ENCODE measurements around the gene RSPO4. TPM values are rescaled to one million over a fixed set of nuclear protein-coding genes. Genes with fewer than 3 reads are reported as not detected.

RSPO4 gene
- total RNA-seq, 4 donors from 2014 or later, result not detected

- Histone ChIP-seq H3K9me3 (no peaks in the 10 kb centered on the region), H3K27ac (no peak overlapping the region), H3K4me3 (no peak overlapping the region), H3K36me3 (no peaks in the 10 kb centered on the region), H3K4me1 (no peaks in the 10 kb centered on the region), H3K27me3 (no peaks in the 10 kb centered on the region)
- in situ Hi-C loops (cut with MboI; ENCODE audit: low sequenced_read_pairs in 4 of 4) (no loop called here), intact Hi-C loops (cut with DNase I; ENCODE audit: low total_unique reads) (no loop called here)
- DNase-seq (no peak), ATAC-seq (no peak)
- TF ChIP-seq CTCF (IDR thresholded peaks at IDR 0.05 in 4 of 5, conservative IDR thresholded peaks at IDR 0.05 in 1 of 5), result no peak
- TF ChIP-seq POLR2A (IDR thresholded peaks at IDR 0.05), result no peak
Measured at GRCh38 chr20:1017677-1018076, 15.6 kb upstream of the RSPO4 start.

DNA sequence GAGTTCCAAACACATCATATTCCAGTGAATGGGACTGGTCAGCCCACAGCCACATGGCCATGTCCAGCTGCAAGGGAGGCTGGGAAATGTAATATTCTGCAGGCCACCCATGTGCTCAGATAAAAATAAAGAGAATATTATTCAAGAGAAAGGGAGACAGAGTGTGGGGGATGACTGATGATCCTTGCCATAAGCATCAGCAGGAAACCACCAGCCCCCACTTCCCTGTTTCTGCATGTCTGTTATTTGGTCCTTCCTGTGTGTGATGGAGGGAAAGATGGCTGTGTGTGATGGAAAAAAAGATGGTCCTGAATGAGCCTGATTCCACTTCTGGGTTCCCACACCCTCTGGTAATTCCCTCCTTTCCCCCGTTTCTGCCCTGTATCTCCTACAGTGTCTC is 13.1 kb upstream of the RSPO4 start:
- in situ Hi-C loops (cut with MboI; ENCODE audit: low sequenced_read_pairs in 4 of 4) (no loop called here), intact Hi-C loops (cut with DNase I; ENCODE audit: low total_unique reads) (no loop called here)
- no peaks in the 10 kb centered on the region for H3K9me3 ChIP-seq
- no peak overlapping the region for H3K4me3 ChIP-seq
- ATAC-seq (no peak), DNase-seq (no peak)
- no peaks in the 10 kb centered on the region for H3K36me3 ChIP-seq
- no peak overlapping the region for H3K27ac ChIP-seq
- TF ChIP-seq POLR2A (IDR thresholded peaks at IDR 0.05), result no peak
- no peak for TF ChIP-seq CTCF (IDR thresholded peaks at IDR 0.05 in 4 of 5, conservative IDR thresholded peaks at IDR 0.05 in 1 of 5)
- H3K27me3 ChIP-seq, result no peaks in the 10 kb centered on the region
- H3K4me1 ChIP-seq, result no peaks in the 10 kb centered on the region

DNA sequence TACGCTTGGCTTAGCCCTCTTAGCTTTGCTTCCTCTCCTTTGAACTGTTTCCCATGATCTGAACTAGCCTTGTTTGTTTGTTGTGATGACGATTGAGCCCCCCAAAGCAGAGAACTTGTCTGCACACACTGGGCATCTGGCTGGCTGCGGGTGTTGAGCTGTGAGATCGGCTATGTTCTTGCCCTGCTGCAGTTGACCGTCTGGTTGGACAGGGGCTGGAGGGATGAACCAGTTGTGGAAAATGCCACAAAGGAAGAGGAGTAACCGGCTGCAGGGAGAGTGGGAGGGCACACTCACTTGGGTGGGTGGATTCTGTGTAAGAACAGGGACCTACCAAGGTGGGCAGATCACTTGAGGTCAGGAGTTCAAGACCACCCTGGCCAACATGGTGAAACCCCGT is 12.4 kb upstream of the RSPO4 start:
- intact Hi-C loops (cut with DNase I; ENCODE audit: low total_unique reads), result no loop called here
- no peak for DNase-seq
- no peak overlapping the region for H3K4me3 ChIP-seq
- H3K36me3 ChIP-seq, result no peaks in the 10 kb centered on the region
- no peak overlapping the region for H3K27ac ChIP-seq
- in situ Hi-C loops (cut with MboI; ENCODE audit: low sequenced_read_pairs in 4 of 4), result no loop called here
- H3K9me3 ChIP-seq, result no peaks in the 10 kb centered on the region
- no peak for TF ChIP-seq CTCF (IDR thresholded peaks at IDR 0.05 in 4 of 5, conservative IDR thresholded peaks at IDR 0.05 in 1 of 5)
- TF ChIP-seq POLR2A (IDR thresholded peaks at IDR 0.05), result no peak
- no peak for ATAC-seq
- no peaks in the 10 kb centered on the region for H3K4me1 ChIP-seq
- peaks cover 0 to 2% (median 0%) of the 10 kb centered on the region in 3 donors for H3K27me3 ChIP-seq

DNA sequence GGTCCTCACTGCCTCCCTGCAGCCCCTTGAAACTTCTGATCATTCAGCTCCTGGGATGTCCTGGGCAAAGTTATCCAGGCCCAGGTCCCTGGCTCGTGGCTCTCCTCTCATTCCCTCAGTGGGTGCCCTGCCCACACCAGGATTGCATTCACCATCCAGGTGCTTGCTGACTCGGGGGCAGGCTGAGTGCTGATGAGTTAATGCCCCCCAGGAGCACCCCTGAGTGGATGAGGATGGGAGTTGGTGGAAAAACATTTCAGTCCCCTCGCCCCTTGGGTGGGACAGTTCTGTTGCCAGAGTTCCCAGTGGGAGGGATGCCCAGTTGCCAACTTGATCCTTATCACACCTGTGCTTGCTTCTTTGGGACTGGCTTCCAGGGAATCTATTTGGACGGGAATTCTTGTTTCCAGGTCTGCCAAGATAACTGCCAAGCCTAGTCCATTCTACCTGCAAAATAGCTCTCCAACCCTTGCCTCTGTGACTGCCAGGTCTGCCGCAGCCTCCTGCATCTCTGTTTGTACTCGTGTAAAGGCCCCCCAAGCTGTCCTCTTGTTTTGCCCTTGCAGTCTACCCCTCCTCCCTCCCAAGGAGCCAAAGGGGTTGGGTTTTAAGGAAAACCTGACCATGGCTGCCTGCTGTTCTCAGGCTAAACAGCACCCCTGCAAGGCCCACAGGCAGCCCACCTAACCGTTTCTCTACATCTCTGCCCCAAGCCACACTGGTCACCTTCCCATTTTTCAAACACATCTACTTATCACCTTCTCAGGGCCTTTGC is 11.6 kb upstream of the RSPO4 start:
- ATAC-seq, result no peak
- H3K27ac ChIP-seq, result no peak overlapping the region
- peaks cover 0 to 2% (median 0%) of the 10 kb centered on the region in 3 donors for H3K27me3 ChIP-seq
- in situ Hi-C loops (cut with MboI; ENCODE audit: low sequenced_read_pairs in 4 of 4) (no loop called here), intact Hi-C loops (cut with DNase I; ENCODE audit: low total_unique reads) (no loop called here)
- no peak overlapping the region for H3K4me3 ChIP-seq
- no peaks in the 10 kb centered on the region for H3K9me3 ChIP-seq
- DNase-seq, result no peak
- H3K4me1 ChIP-seq, result no peaks in the 10 kb centered on the region
- TF ChIP-seq CTCF (IDR thresholded peaks at IDR 0.05 in 4 of 5, conservative IDR thresholded peaks at IDR 0.05 in 1 of 5) (no peak), POLR2A (IDR thresholded peaks at IDR 0.05) (no peak)
- H3K36me3 ChIP-seq, result no peaks in the 10 kb centered on the region
